ENCODE data around the gene PDE4B. TPM values are rescaled to one million over a fixed set of nuclear protein-coding genes. Genes with fewer than 3 reads are reported as not detected.

PDE4B gene
- total RNA-seq, 2 donors from 2014 or later, result 4.3 to 18.0 TPM

DNA sequence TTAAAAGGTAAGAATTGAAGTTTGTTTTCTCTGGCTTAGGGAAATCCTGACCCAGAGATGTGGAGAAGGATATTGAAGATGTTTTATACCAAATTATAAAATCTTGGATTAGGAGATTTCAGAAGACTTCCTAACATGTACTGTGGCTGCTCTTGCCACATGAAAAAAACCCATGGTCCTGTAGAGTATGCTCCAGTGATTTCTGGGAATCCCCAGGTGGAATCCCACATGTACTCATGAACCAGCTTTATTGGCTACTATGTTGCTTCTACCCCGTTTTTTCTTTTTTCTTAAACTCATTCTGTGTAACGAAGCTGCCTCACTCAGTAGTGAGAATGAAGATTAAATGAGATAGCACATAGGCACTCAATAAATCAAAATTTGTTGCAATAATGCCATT, 608.5 kb downstream of the PDE4B start:
- no peak overlapping the region for H3K27ac Mint-ChIP-seq

GRCh38 chr1:66402194-66402593, 609.5 kb downstream of the PDE4B start:
- Mint-ChIP-seq H3K4me1 (no peaks in the 10 kb centered on the region), H3K27me3 (ENCODE audit: insufficient read depth) (no peaks in the 10 kb centered on the region), H3K27ac (no peak overlapping the region), H3K4me3 (no peak overlapping the region), H3K9me3 (no peaks in the 10 kb centered on the region), H3K36me3 (ENCODE audit: low read depth) (no peaks in the 10 kb centered on the region)
- Histone ChIP-seq H3K27me3 (ENCODE audit: control insufficient read depth, insufficient read depth, low read length, poor library complexity, severe bottlenecking) (no peaks in the 10 kb centered on the region), H3K36me3 (ENCODE audit: control insufficient read depth, insufficient read depth, low read length) (no peaks in the 10 kb centered on the region), H3K4me1 (ENCODE audit: control insufficient read depth, insufficient read depth, low read length) (no peaks in the 10 kb centered on the region), H3K9ac (ENCODE audit: extremely low read depth, low read length, poor library complexity, severe bottlenecking) (no peak overlapping the region), H3K9me3 (ENCODE audit: control insufficient read depth, low read length) (no peaks in the 10 kb centered on the region), H3K4me3 (ENCODE audit: low read length) (no peak overlapping the region), H3K27ac (ENCODE audit: low read depth, low read length) (no peak overlapping the region)
- no peak for DNase-seq
- WGBS, 2 experiments (ENCODE audit: insufficient coverage in 1 of 2, insufficient read length in 1 of 2), result 91 to 100% methylated on average over 1 of the region's 1 CpG
- TF ChIP-seq CTCF (conservative IDR thresholded peaks at IDR 0.05), result no peak

More for the DNA sequence above, 608.5 kb downstream of the PDE4B start:
- Histone ChIP-seq H3K9ac (ENCODE audit: extremely low read depth, low read length, poor library complexity, severe bottlenecking) (no peak overlapping the region), H3K27me3 (ENCODE audit: control insufficient read depth, insufficient read depth, low read length, poor library complexity, severe bottlenecking) (no peaks in the 10 kb centered on the region), H3K27ac (ENCODE audit: low read depth, low read length) (no peak overlapping the region), H3K36me3 (ENCODE audit: control insufficient read depth, insufficient read depth, low read length) (no peaks in the 10 kb centered on the region), H3K4me1 (ENCODE audit: control insufficient read depth, insufficient read depth, low read length) (no peaks in the 10 kb centered on the region), H3K4me3 (ENCODE audit: low read length) (no peak overlapping the region), H3K9me3 (ENCODE audit: control insufficient read depth, low read length) (no peaks in the 10 kb centered on the region)
- Mint-ChIP-seq H3K4me1 (no peaks in the 10 kb centered on the region), H3K4me3 (no peak overlapping the region), H3K27me3 (ENCODE audit: insufficient read depth) (no peaks in the 10 kb centered on the region), H3K36me3 (ENCODE audit: low read depth) (no peaks in the 10 kb centered on the region), H3K9me3 (no peaks in the 10 kb centered on the region)
- no peak for DNase-seq
- WGBS, 2 experiments (ENCODE audit: insufficient coverage in 1 of 2, insufficient read length in 1 of 2), result 84% methylated on average over 2 of the region's 2 CpGs; no CpG with 5 or more reads in 1 of the 2 experiments
- TF ChIP-seq CTCF (conservative IDR thresholded peaks at IDR 0.05), result no peak

DNA sequence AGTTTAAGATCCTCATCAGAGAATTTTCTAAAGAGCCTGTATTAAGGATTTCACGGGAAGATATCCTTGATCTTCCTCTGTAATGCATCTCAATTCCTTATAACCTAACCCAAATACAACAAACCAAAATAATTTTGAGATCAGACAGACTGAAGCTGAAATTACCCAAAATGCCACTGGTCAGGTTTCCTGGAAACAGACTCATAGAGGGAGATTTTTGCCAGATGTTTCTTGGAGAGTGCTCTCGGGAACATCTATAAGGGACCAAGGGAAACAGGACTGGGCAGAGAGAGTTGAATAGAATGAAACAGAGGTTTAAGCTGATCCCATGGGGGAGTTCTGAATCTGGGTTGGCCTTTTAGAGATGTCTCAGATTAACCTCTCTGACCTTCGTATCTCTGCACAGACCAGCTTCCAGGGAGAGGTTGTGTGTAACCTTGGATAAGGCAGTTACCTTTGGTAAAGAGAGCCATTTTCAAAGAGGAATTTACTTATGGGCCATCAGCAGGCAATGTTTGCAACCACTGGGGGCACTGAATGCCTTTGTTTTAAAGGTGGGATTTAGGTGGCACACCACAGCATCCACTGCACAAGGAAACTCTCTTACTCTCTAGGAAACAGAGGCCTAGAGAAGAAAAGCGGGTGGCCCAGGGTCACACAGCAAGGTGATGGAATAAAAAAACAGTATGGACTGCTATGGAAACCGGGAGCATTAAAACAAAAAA, 610.5 kb downstream of the PDE4B start:
- Histone ChIP-seq H3K36me3 (ENCODE audit: control insufficient read depth, insufficient read depth, low read length) (no peaks in the 10 kb centered on the region), H3K9ac (ENCODE audit: extremely low read depth, low read length, poor library complexity, severe bottlenecking) (no peak overlapping the region), H3K27me3 (ENCODE audit: control insufficient read depth, insufficient read depth, low read length, poor library complexity, severe bottlenecking) (no peaks in the 10 kb centered on the region), H3K9me3 (ENCODE audit: control insufficient read depth, low read length) (no peaks in the 10 kb centered on the region), H3K27ac (ENCODE audit: low read depth, low read length) (no peak overlapping the region), H3K4me1 (ENCODE audit: control insufficient read depth, insufficient read depth, low read length) (no peaks in the 10 kb centered on the region), H3K4me3 (ENCODE audit: low read length) (no peak overlapping the region)
- no peak for DNase-seq
- H3K4me3 Mint-ChIP-seq, result no peak overlapping the region
- no peaks in the 10 kb centered on the region for H3K4me1 Mint-ChIP-seq
- H3K27me3 Mint-ChIP-seq (ENCODE audit: insufficient read depth), result no peaks in the 10 kb centered on the region
- TF ChIP-seq CTCF (conservative IDR thresholded peaks at IDR 0.05), result peak; percentile 56
- no peaks in the 10 kb centered on the region for H3K9me3 Mint-ChIP-seq
- no peak overlapping the region for H3K27ac Mint-ChIP-seq
- 92 to 100% methylated on average over 3 to 5 of the region's 5 CpGs for WGBS, 2 experiments (ENCODE audit: insufficient coverage in 1 of 2, insufficient read length in 1 of 2)
- H3K36me3 Mint-ChIP-seq (ENCODE audit: low read depth), result no peaks in the 10 kb centered on the region

All from endodermal cell (in vitro differentiated cells).